ENCODE measurements around the gene C1QTNF12. TPM values are rescaled to one million over a fixed set of nuclear protein-coding genes. Genes with fewer than 3 reads are reported as not detected.

The C1QTNF12 gene
- total and polyA plus RNA-seq, 2 experiments from 2014 or later, result 4.1 to 4.2 TPM

- ATAC-seq, result no peak
- peaks cover 9% of the 10 kb centered on the region for H3K27me3 Mint-ChIP-seq (ENCODE audit: insufficient read depth, low read depth, poor library complexity)
Measured at GRCh38 chr1:1226566-1227362, 19.8 kb downstream of the C1QTNF12 start.

More at GRCh38 chr1:1226566-1227362, 19.8 kb downstream of the C1QTNF12 start:
- H3K4me3 Mint-ChIP-seq, result no peak overlapping the region
- no peaks in the 10 kb centered on the region for H3K27me3 ChIP-seq (ENCODE audit: insufficient read depth)
- peaks cover 6% of the 10 kb centered on the region for H3K4me1 ChIP-seq (ENCODE audit: insufficient read depth)
- peaks cover 5% of the 10 kb centered on the region; the same call in 1 of the 2 replicates for H4K20me1 ChIP-seq (replicated peaks; ENCODE audit: insufficient read depth)
- peaks cover 3% of the 10 kb centered on the region; the same call in 1 of the 2 replicates for H3K36me3 ChIP-seq (ENCODE audit: insufficient read depth)
- peaks cover 7% of the 10 kb centered on the region for H3K4me1 Mint-ChIP-seq
- no peak for DNase-seq (ENCODE audit: low spot score)
- no peaks in the 10 kb centered on the region; the same call in 2 of the 3 replicates for H3K9me3 Mint-ChIP-seq
- H3F3A ChIP-seq (replicated peaks; ENCODE audit: low read depth), result 0 out of 2 replicates have a peak, but pooled peaks cover 4% of the 10 kb centered on the region
- no peak overlapping the region for H3K4me3 ChIP-seq
- H3K27ac Mint-ChIP-seq, result no peak overlapping the region
- peaks cover 30% of the 10 kb centered on the region for H3K79me2 ChIP-seq (replicated peaks; ENCODE audit: insufficient read depth)
- H2AFZ ChIP-seq, result no peak overlapping the region
- no peak overlapping the region for H3K27ac ChIP-seq (ENCODE audit: low read depth)
- TF ChIP-seq POLR2AphosphoS5 (IDR thresholded peaks at IDR 0.05; ENCODE audit: low read depth) (no peak), STAT1 (IDR thresholded peaks at IDR 0.05; ENCODE audit: unreplicated experiment) (no peak), ETS1 (IDR thresholded peaks at IDR 0.05) (no peak), ZNF462 (CRISPR knock-in tag; IDR thresholded peaks at IDR 0.05) (no peak), JUNB (IDR thresholded peaks at IDR 0.05; ENCODE audit: unreplicated experiment) (no peak)
- no peaks in the 10 kb centered on the region for H3K9me2 ChIP-seq (ENCODE audit: insufficient read depth)
- H3K36me3 Mint-ChIP-seq (ENCODE audit: low read depth), result peaks cover 30% of the 10 kb centered on the region
- H3K4me2 ChIP-seq, result no peak overlapping the region
